CD4-positive, alpha-beta T cell treated with Interleukin-10 for 1 hour (primary cell): Measurements from ENCODE around the gene GALNT15.

Experiments
- DNase-seq: peaks from one replicate; pipeline ENCODE4 v3.0.0-alpha.2; 2020

GALNT15 gene

DNA sequence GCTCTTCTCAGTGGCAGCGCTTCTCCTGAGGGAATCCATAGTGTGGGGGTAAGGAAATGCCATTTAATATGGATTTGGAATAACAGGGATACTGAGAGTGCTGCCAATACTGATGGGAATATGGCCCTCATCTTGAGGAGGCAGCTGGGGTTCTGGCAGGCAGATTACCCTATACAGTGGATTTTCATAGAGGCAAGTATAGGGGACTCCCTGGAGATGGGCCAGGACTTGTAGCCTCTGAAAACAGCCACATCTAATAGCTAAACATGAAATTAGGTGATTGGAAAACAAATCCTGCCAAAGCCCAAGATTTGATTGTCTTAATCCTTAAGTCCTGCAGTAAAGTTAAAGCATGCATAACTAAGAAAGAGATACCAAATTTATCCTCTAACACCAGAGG, 59.3 kb downstream of the GALNT15 start:
- no peak for DNase-seq

DNA sequence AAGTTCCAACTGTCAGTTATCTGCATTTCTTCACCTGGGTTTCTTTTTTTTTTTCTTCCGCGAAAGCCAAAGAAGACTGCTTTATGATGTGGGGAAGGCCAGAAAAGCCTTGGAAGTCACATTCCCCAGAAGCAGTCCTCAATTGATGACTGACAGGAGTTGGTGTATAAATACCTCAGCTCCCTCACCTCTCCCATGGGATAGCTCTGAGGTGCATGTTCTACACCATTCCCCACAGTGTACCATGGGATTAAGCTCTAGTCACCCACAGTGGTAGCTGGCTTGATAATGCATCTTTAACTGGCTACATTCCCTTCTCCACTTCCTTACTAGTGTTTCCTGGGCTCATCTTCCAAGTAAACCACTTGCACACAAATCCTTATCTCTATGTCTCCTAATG, 59.8 kb downstream of the GALNT15 start:
- DNase-seq = no peak

- DNase-seq = no peak
Measured at GRCh38 chr3:16236030-16236639, 61.7 kb downstream of the GALNT15 start.

DNA sequence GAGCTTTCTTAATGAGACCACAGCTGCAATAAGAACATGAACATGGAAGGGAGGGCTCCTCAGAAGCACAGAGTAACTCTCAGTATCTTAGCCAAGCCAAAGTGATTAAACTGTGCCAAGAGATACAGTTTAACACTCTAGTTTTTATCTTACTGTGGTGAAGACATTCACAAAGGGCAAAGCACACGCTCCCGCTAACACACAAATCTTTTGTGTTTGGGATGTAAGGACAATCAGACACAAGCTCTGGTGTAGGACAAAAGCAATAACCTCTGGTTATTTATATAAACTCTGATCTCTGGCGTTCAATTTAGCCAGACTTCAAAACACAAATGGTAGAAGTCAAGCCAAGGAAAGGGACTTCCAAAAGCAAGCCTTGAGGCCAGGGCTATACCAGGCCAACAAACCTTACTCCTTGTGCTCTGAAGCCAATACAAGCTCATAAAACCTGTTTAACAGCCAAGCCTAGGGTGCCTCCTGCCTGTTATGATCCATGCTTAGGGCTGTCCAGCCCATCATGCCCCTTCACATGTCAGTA, 62.4 kb downstream of the GALNT15 start:
- no peak for DNase-seq

DNA sequence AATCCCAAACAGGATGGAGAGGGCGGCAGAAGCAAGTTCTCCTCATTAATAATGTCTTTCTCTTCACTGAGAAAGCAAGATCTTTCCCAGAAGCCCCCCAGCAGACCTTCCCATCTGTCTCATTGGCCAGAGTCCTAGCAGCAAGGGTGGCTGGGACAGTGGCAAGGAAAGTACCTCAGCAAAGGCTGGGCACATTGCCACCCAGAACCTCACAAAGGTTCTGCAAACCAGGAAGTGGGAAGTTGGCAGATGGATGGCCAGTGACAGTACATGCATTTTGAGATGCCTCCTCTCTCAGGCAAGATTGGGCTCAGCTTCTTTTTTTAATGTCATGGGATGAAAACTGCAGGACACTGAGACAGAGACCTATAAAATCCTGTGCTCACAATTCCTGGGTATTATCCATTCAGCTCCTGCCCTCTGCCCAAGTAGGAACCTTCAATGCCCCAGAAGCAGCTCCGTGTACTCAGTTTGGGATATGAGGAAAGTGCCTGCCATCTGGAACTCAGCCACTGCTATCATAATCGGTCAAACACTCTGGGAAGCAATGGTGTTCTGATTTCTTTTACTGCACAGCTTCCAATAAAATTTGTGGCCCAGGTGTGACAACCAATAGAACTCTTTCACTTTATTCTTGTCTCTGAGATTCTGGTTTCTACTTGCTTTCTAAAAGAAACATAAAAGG, 64.7 kb downstream of the GALNT15 start:
- DNase-seq = no peak

- no peak for DNase-seq
Measured at GRCh38 chr3:16239780-16240179, 65.3 kb downstream of the GALNT15 start.

DNA sequence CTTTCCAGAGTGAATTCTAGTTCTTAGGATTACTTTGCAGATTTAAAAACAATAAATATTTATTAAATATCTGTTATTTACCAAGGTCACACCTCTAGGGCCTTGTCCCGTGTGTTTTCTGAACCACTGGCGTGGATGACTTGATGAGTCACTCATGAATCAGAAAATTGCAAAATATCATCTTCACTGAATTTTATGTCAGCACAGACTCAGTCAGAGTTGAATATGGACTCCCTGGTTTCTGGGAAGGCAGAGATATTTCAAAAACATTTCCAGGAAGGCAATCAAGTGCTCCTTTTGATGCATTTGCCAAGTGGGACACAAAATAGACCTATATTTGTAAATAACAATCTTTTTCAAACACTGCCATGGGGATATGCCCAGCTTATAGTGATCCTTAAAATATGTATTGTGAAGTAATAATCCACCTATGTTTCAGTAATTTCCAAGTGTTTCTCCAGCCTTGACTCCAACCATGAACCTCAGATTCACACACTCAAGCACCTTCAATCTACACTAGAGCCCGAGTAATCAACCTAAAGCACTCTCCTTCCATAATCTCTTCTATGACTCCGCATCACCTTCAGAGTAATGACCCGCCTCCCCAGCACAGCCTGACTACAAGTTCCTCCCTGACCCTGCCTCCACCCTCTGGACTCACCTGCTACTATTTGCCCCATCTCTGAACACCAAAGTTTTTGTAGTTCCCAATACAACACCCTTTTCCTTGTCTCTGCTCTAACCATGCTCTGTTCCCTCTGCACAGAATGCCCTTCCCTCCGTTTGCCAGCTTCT, 65.9 kb downstream of the GALNT15 start:
- no peak for DNase-seq

DNA sequence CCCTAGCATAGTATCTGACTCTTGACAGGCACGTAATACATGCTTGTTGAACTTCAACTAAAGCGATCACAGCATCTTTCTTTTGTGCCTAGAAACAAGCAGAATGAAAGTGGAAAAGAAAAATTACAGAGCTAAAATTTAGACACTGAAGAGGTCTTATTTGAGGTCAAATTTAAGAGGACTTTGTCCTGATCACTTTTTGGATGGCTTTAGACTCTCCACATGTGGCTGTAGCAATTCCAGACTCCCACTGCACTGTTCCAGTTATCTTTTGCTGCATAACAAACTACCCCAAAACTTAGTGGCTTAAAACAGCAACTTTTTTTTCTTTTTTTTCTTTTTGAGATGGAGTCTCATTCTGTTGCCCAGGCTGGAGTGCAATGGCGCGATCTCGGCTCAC, 66.7 kb downstream of the GALNT15 start:
- no peak for DNase-seq

GRCh38 chr3:16242177-16242576, 67.7 kb downstream of the GALNT15 start:
- DNase-seq = no peak

DNA sequence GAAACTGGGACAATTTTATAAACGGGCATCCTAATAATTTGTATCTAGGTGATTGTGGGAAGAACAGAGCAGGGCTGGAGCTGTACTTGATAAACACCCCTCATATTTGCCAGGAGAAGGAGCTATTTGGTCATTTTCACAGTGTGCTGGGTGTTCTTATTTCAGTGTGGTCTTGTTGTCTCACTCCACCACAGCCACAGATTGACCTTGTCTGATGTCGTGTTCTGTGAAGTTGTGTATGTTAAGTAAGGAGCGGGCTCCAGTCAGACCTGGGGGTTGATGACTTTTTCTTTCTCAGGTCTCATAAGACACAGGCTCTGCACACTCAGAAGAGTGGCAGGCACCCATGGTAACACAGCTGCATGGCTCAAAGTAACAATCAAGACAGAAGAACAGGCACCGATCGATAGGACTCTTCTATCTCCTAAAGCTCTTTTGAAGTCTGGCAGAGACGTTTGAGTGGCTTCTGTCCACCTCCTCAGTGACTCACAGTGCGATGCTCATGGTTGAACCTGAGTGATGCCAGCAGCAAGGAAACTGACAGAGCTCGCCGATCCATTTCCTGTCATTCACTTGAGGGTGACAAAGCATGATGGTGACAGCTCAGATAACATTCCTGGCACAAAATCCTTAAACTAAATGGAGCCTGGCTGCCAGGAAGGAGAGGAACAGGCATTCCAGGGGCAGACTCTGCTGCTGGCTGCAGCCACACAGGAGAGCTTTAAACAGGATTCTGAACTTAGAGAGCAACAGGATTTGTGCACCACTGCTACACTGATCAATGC, 69.4 kb downstream of the GALNT15 start:
- DNase-seq = no peak

DNA sequence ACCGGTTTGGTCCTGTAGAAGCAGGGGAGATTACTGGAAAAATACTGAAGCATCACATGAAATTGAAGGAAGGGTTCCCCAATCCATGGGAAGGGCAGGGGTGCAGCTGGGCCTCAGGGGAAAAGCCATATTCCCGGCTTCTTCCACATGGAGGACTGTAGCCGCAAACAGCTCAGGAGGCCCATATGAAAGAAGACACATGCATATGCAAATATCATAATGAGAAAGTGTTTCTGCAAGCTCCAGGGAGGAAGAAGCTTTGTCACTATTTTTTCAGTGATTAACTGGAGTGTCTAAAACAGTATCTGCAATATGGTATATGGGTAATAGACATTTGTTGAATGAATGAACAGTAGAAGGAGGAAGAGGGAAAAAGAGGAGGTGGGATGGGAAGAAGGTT, 71.1 kb downstream of the GALNT15 start:
- DNase-seq = no peak

GRCh38 chr3:16247282-16248061, 73.0 kb downstream of the GALNT15 start:
- peak; percentile 82 for DNase-seq

DNA sequence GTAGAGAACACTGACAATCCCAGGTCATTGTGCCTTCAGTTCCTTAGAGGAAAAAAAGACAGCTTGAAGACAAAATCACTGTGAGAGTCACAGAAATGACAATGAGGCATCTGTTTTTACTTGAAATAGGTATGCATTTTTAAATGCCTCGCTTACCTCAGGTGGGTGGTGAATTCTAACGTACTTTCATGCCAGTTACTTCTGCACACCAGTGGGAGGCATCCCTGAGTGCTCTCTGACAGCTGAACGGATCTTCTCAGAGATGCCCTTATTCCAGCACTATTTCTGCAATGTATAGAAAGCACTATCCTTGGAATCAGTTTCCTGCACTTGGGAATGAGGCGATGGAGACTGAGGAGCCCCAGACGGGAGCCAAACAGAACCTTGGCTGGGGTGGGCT, 74.1 kb downstream of the GALNT15 start:
- no peak for DNase-seq

DNA sequence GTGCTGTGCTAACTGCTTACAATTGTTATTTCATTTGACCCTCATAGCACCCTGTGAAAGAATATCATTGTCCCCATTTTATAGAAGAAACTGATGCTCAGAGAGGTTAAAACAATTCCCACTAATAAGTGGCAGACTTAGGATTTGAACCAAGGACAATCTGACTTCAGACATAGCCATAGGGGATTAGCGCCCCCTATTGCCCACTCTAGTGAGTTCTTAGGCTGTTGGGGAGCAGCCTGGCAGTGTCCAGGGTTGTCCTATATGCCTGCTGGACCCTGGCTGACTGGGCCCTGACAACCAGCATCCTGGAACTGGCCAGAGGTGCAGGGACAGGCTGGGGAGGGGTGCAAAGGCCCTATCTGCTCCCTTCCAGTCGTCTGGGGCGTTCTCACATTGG, 74.9 kb downstream of the GALNT15 start:
- DNase-seq = no peak

DNA sequence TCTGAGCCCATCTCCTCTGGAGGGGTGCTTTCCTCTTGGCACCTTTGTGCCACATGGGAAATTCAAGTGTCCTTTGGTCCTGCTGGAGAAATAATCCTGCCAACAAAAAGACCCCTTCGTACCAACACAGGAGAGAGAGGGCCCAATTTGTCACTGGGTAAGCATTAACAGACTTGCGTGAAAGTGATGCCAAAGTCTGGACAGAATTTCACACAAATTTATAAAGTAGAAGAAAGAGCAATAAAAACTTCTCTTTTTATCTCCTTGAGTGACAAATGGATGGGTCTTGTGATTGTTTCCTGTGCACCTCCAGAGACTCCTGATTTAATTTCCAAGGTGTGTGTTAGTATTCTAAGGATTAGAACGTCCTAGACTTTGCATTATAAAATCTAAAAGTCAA, 75.4 kb downstream of the GALNT15 start:
- no peak for DNase-seq

DNA sequence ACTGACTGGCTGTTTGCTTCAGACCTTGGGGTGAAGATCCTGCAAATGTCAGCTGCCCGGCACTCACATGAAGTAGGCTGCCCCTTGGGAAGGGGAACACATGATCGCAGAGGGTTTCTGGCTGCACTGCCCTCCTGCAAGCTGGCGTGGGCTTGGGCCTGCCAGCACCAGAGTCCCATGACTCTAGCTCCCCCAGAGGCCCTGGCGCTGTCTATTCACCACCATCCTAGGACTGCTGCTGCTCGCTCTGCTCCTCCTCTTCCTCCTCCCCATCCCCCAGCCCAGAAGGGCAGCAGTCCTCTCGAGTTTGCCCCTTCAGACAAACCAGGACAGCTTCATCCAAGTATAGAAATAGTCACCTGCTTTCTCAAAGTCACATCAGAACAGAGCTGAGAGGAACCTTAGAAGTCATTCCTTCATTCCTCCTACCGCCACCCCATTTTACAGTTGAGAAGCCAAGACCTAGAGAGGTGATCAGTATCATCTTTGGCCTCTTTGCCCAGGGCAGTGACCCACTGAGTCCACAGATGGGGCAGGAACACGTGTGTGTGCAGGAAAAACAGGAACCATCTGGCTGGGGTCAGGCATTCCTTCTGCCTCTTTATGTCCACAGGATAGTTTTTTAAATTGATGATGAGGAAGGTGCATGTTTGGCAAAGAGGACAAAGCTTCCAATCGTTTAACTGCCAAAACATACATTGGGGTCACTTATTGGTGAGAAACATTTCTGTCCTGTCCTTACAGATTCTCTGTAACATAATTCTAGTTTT, 77.0 kb downstream of the GALNT15 start:
- no peak for DNase-seq

- no peak for DNase-seq
Measured at GRCh38 chr3:16252243-16252978, 77.9 kb downstream of the GALNT15 start.

GRCh38 chr3:16252988-16253387, 78.5 kb downstream of the GALNT15 start:
- DNase-seq = no peak

- no peak for DNase-seq
Measured at GRCh38 chr3:16253601-16254000, 79.1 kb downstream of the GALNT15 start.

DNA sequence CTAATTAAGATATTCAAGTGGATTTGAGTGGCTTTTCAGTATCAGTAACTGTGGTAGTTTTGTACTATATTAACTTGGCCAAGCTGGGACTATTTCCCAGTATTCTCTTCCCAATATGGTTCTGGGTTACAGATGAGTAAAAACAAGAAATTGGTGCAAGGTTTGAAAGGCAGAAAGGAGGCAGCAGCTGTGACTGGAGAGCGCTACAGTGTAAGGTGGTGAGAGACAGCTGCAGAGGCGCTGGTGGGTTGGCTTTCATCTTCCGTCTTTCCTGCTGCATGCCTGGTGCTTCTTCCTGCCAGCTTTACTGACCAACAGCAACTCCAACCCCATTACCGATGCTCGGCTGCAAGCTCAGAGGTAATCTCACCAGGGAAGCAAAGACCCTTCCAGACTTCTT, 80.4 kb downstream of the GALNT15 start:
- DNase-seq = no peak

DNA sequence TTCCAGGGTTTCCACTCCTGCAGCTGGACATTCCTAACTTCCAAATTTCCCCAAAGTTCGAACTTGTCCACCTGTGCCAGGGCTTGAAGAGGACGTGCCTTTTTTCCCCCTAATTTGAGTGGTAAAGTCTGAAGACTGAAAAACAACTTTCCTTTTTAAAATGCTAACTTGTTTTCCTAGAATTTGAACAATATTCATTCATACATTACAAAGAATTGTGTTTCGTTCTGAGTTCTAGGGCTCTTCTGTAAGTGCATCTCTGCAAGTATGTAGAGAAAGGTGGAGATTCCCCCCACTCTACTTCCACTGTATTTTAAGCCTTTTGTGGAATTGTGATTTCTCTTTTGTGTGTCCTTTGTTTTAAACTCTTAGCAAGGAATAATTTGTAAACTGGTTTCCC, 80.8 kb downstream of the GALNT15 start:
- DNase-seq = no peak
